Parathyroid adenoma (tissue), 2 donors: ENCODE results near the gene NOX4.
A peak's percentile ranks its signal among the peaks of the same experiment; 100 is the strongest.

Experiments
- H2AFZ ChIP-seq: fragments of 300-600 bp; sonication (generic); one replicate; pipeline ENCODE4 v1.7.0; 2017; ENCODE audit warnings: antibody characterized with exemption, mild to moderate bottlenecking
- H3K27ac ChIP-seq: fragments of 300-600 bp; sonication (generic); one replicate; pipeline ENCODE4 v1.7.0; 2017
- H3K27me3 ChIP-seq: fragments of 300-600 bp; sonication (generic); one replicate; pipeline ENCODE4 v1.7.0; 2017; ENCODE audit warnings: low read length; ENCODE audit not compliant: control insufficient read depth, insufficient read depth
- H3K36me3 ChIP-seq: fragments of 300-600 bp; sonication (generic); one replicate; pipeline ENCODE4 v1.7.0; 2017; ENCODE audit warnings: low read length; ENCODE audit not compliant: control insufficient read depth, insufficient read depth
- H3K4me1 ChIP-seq: fragments of 300-600 bp; sonication (generic); one replicate; pipeline ENCODE4 v1.7.0; 2017; ENCODE audit warnings: control low read depth
- H3K4me2 ChIP-seq: fragments of 300-600 bp; sonication (generic); one replicate; pipeline ENCODE4 v1.7.0; 2017; ENCODE audit warnings: low read length
- H3K4me3 ChIP-seq: fragments of 300-600 bp; sonication (generic); one replicate; pipeline ENCODE4 v1.7.0; 2017; ENCODE audit warnings: low read depth, low read length
- H3K79me2 ChIP-seq: fragments of 300-600 bp; sonication (generic); one replicate; pipeline ENCODE4 v1.7.0; 2017; ENCODE audit warnings: control low read depth
- H3K9ac ChIP-seq: fragments of 300-600 bp; sonication (generic); one replicate; pipeline ENCODE4 v1.7.0; 2017; ENCODE audit warnings: mild to moderate bottlenecking
- H3K9me3 ChIP-seq: fragments of 300-600 bp; sonication (generic); one replicate; pipeline ENCODE4 v1.7.0; 2017; ENCODE audit warnings: low read length; ENCODE audit not compliant: control insufficient read depth
- TF ChIP-seq, protein P1 (sequence below): fragments of 300-600 bp; sonication (generic); IDR thresholded peaks from one replicate; pipeline ENCODE4 v1.7.0; 2017; ENCODE audit warnings: antibody characterized with exemption, mild to moderate bottlenecking
- donor health status: primary hyperparathyroidism.

The NOX4 gene

DNA sequence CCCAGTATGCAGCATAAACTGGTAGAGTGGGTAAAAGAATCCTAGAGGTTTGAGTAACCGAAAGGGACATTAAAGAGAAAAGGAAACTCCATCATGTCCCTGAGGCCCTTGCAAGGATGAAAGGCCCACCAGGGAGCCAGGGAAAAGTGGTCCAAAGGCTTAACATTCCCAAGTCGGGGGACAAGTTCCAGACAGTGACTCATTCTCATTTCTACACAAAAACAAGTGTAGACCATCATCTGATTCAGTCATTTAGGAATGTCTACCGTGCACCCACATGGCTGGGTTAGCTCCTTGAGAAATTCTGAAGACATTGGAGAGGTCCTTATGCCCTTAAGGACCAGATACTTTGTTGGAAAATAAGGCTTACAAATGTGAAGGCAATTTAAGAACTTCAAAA lies 4.8 kb upstream of the NOX4 start:
- no peaks in the 10 kb centered on the region for H3K27me3 ChIP-seq
- no peaks in the 10 kb centered on the region for H3K36me3 ChIP-seq
- H3K4me1 ChIP-seq, result no peaks in the 10 kb centered on the region
- no peak overlapping the region for H3K27ac ChIP-seq
- H3K9ac ChIP-seq, result no peak overlapping the region
- no peaks in the 10 kb centered on the region for H3K79me2 ChIP-seq
- TF ChIP-seq, protein P1, sequence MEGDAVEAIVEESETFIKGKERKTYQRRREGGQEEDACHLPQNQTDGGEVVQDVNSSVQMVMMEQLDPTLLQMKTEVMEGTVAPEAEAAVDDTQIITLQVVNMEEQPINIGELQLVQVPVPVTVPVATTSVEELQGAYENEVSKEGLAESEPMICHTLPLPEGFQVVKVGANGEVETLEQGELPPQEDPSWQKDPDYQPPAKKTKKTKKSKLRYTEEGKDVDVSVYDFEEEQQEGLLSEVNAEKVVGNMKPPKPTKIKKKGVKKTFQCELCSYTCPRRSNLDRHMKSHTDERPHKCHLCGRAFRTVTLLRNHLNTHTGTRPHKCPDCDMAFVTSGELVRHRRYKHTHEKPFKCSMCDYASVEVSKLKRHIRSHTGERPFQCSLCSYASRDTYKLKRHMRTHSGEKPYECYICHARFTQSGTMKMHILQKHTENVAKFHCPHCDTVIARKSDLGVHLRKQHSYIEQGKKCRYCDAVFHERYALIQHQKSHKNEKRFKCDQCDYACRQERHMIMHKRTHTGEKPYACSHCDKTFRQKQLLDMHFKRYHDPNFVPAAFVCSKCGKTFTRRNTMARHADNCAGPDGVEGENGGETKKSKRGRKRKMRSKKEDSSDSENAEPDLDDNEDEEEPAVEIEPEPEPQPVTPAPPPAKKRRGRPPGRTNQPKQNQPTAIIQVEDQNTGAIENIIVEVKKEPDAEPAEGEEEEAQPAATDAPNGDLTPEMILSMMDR, result no peak
- H2AFZ ChIP-seq, result peak overlapping the region; percentile 17
- no peak overlapping the region for H3K4me3 ChIP-seq
- no peaks in the 10 kb centered on the region for H3K9me3 ChIP-seq
- H3K4me2 ChIP-seq, result no peak overlapping the region

DNA sequence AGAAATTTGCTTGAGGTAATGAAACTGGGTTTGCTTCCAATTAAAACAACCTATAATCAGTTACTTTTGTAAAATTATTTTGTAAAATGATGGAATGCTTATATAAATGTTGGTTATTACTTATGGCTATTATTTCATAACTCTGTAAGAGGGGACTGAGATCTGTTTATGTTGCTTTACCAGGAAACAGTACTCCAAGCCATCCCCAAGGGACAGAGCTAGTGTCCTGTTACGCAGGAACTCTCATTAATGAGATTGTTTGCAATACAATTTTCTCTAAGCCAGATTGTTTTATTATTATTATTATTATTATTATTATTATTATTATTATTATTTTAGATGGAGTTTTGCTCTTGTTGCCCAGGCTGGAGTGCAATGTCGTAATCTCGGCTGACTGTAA lies 2.3 kb upstream of the NOX4 start:
- no peak overlapping the region for H3K9ac ChIP-seq
- TF ChIP-seq, protein P1, result no peak
- H3K4me3 ChIP-seq, result no peak overlapping the region
- no peaks in the 10 kb centered on the region for H3K27me3 ChIP-seq
- H3K4me1 ChIP-seq, result peaks cover 3% of the 10 kb centered on the region
- no peak overlapping the region for H3K27ac ChIP-seq
- H3K4me2 ChIP-seq, result no peak overlapping the region
- no peaks in the 10 kb centered on the region for H3K79me2 ChIP-seq
- no peak overlapping the region for H2AFZ ChIP-seq
- H3K9me3 ChIP-seq, result no peaks in the 10 kb centered on the region
- H3K36me3 ChIP-seq, result no peaks in the 10 kb centered on the region

DNA sequence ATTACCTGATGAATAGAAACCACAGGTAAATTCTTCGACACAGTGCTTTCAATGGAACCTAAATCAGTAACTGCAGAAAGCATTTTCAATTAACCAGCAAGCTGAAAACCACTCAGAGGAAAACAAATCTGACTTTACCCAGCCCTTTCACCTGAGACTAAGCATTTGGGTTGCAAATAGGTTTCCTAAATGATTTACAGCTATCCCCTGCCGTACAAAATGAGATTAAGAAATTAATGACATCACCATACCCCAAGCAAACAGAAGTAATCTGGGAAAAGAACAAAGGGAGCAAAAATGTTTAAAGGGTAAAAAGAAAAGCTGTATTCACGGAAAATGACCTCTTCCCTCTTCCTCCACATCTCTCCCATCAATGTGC lies 584 bp downstream of the NOX4 start:
- TF ChIP-seq, protein P1, result no peak
- Histone ChIP-seq H3K27ac (peak overlapping the region; percentile 59), H3K36me3 (no peaks in the 10 kb centered on the region)

DNA sequence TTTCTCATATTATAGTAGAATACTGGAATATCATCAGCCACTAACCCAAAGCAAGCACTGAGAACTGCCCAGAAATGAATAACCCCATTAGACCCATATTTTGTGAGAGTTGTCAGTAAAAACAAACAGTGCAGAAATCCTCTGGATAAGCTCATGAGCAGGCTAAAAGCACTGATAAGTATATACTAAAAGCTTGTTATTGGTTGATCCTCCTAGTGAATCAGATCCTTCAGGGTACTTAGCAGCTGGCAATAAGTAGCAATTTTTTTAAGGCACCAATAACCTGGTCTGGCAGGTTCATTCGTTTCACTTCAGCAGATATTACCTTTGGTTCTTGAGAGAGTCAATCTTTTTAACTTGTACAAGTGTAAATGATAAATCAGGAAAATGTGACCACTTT lies 1.2 kb downstream of the NOX4 start:
- no peaks in the 10 kb centered on the region for H3K27me3 ChIP-seq
- H3K9me3 ChIP-seq, result no peaks in the 10 kb centered on the region
- peak overlapping the region; percentile 59 for H3K27ac ChIP-seq
- H3K4me3 ChIP-seq, result no peak overlapping the region
- H3K79me2 ChIP-seq, result no peaks in the 10 kb centered on the region
- peak overlapping the region; percentile 91 for H2AFZ ChIP-seq
- TF ChIP-seq, protein P1, result no peak
- H3K9ac ChIP-seq, result no peak overlapping the region
- H3K36me3 ChIP-seq, result no peaks in the 10 kb centered on the region
- H3K4me2 ChIP-seq, result no peak overlapping the region
- H3K4me1 ChIP-seq, result peaks cover 3% of the 10 kb centered on the region

More for the DNA sequence above, 584 bp downstream of the NOX4 start:
- Histone ChIP-seq H3K79me2 (no peaks in the 10 kb centered on the region), H2AFZ (peak overlapping the region; percentile 91), H3K9me3 (no peaks in the 10 kb centered on the region), H3K4me1 (peaks cover 3% of the 10 kb centered on the region), H3K9ac (no peak overlapping the region), H3K4me3 (no peak overlapping the region), H3K4me2 (peak overlapping the region; percentile 57), H3K27me3 (no peaks in the 10 kb centered on the region)

DNA sequence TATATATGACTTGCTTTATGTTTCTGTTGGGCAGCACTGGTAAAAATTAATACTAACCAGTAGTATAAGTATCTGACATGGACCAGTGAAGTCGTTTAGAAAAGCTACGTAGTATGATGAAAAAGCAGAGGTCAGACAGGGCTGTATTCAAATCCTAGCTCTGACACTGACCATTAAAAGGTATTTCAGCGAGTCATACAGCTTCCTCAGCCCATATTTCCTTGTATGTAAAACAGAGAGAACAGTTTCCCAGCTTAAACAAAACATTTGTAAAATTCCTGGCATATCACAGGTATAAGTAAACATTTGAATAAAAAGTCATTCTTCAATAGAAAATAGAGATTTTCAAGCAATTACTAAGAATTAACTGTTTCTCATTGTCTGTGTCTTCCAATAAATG lies 4.2 kb downstream of the NOX4 start:
- Histone ChIP-seq H3K9ac (no peak overlapping the region), H2AFZ (no peak overlapping the region), H3K27ac (no peak overlapping the region), H3K4me1 (peaks cover 3% of the 10 kb centered on the region), H3K4me2 (no peak overlapping the region), H3K9me3 (no peaks in the 10 kb centered on the region), H3K36me3 (no peaks in the 10 kb centered on the region), H3K27me3 (no peaks in the 10 kb centered on the region), H3K79me2 (no peaks in the 10 kb centered on the region), H3K4me3 (no peak overlapping the region)
- TF ChIP-seq, protein P1, result no peak
